Epithelial cell of esophagus (primary cell): Measurements from ENCODE around the gene RET.

ENCODE experiments used
- DNase-seq: peaks from one replicate; pipeline ENCODE4 v3.0.0; 2010; ENCODE audit warnings: low read depth
- H3K4me3 ChIP-seq: 2 replicates; pipeline ENCODE4 v1.5.1; 2011; ENCODE audit warnings: mild to moderate bottlenecking, low read length, control low read depth
- TF ChIP-seq, protein P1 (sequence below): IDR thresholded peaks from 2 replicates; pipeline ENCODE4 v1.5.1; 2011; ENCODE audit warnings: low read depth, mild to moderate bottlenecking, low read length, control low read depth, inconsistent platforms; ENCODE audit not compliant: insufficient read depth; ENCODE audit errors: missing control alignments

The RET gene

DNA sequence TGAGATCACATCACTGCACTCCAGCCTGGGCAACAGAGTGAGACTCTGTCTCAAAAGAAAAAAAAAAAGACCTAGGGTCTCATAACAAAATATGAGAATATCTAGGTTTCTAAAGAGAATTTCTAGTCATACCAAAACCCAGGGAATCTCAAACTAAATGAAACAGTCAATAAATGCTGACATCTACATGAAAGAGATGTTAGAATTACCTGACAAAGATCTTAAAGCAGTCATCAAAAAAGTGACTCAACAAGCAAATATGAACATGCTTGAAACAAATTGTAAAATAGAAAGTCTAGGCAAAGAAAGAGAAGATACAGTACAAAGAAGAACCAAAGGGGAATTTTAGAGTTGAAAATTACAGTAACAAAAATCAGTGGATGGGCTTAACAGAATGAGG is 26.9 kb upstream of the RET start:
- TF ChIP-seq, protein P1, sequence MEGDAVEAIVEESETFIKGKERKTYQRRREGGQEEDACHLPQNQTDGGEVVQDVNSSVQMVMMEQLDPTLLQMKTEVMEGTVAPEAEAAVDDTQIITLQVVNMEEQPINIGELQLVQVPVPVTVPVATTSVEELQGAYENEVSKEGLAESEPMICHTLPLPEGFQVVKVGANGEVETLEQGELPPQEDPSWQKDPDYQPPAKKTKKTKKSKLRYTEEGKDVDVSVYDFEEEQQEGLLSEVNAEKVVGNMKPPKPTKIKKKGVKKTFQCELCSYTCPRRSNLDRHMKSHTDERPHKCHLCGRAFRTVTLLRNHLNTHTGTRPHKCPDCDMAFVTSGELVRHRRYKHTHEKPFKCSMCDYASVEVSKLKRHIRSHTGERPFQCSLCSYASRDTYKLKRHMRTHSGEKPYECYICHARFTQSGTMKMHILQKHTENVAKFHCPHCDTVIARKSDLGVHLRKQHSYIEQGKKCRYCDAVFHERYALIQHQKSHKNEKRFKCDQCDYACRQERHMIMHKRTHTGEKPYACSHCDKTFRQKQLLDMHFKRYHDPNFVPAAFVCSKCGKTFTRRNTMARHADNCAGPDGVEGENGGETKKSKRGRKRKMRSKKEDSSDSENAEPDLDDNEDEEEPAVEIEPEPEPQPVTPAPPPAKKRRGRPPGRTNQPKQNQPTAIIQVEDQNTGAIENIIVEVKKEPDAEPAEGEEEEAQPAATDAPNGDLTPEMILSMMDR: no peak

DNA sequence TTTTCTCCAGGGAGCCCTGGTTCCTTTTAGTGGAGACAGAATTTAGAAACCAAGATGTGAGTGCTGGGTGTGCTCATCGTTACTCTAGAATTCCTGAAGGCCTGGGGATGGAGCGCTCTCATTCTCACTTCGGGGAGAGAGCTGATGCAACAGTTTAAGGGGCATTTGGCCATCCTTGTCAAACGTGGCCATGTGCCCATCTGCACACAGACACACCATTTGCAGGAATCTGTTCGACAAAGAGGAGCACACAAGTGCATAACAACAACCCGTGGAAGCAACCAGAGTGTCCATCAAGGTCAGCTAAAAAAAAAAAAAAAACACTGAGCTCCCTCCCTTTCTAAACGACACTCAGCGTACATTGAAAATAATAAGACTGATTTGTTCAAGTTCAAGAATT is 23.0 kb upstream of the RET start:
- DNase-seq: no peak
- TF ChIP-seq, protein P1: no peak
- H3K4me3 ChIP-seq: no peak overlapping the region

More for the DNA sequence above, 26.9 kb upstream of the RET start:
- no peak for DNase-seq
- no peak overlapping the region for H3K4me3 ChIP-seq

DNA sequence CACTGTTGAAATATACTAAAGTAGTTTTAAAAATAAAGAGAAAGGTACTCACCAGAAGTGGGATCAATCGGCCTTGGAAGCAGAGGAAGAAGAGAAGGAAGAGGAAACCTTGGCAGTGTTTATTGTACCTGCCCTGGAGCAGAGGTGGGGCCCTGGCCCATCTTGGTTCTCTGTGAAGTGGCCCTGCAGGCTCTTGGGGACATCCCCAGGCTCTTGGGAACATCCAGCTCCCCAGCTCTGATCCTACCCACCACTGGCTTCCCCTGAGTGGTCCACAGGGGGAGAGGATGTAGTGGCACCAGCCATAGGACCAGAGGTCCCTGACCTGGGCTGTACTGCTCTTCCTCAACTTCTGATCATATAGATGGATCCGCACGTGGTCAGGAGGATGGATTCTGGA is 22.3 kb upstream of the RET start:
- DNase-seq: no peak
- H3K4me3 ChIP-seq: no peak overlapping the region
- TF ChIP-seq, protein P1: no peak

DNA sequence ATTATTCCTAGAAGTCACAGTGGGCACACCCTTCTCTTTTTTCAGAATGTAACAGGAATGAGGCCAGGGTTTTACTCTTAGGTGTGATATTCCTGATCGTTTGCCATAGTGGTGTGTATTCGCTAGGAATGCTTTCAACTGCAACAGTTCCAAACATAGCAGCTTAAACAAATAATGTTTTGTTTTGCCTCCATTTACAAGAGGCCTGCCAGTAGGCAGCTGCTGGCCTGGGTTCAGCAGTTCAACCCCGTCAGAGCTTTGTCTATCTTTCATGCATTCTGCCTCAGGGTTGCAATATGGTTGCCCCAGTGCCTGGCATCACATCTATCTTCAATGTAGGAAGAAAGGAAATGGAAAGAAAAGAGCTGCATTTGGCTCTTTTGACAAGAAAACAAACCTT is 21.7 kb upstream of the RET start:
- no peak overlapping the region for H3K4me3 ChIP-seq
- TF ChIP-seq, protein P1: no peak
- no peak for DNase-seq

DNA sequence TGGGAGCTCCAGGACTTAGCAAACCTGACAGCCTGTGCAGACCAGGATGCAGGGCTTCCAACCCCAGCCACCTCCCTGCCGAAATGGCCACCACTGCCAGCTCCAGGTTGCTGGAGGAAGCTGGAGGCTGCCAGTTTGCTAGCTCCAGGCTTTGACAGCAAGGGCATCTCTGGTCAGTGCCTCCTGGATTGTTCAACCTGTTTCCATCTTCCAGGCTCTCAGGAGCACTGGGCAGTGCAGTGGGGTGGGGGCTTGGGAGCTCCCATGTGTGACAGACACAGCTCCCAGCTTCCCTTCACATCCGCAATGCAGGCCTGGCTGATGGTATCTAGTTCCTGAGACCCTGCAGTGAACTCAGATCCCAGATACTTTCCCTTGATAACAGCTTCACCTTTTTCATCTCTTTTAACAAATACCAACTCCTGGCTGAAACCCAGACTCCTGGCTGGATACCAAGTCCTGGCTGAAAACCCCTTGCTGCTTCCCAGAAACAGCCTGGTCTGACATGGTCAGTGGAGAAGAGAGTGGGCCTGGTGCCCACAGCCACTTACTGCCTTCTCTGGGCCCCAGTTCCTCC is 20.8 kb upstream of the RET start:
- no peak overlapping the region for H3K4me3 ChIP-seq
- TF ChIP-seq, protein P1: no peak

DNA sequence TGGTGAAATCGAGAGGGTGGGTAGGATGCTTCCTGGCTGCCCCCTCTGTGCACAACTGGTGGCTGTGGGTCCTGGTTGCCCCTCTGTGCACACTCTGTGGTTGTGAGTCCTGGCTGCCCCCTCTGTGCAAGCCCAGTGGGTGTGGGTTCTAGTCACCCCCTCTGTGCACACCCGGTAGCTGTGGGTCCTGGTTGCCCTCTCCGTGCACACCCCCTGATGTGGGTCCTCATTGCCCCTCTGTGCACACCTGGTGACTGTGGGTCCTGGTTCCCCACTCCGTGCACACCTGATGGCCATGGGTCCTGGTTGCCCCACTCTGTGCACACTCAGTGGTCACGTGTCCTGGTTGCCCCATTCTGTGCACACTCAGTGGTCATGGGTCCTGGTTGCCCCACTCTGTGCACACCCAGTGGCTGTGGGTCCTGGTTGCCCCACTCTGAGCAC is 20.3 kb upstream of the RET start:
- no peak for DNase-seq
- TF ChIP-seq, protein P1: no peak

More for the DNA sequence above, 20.8 kb upstream of the RET start:
- DNase-seq: no peak

DNA sequence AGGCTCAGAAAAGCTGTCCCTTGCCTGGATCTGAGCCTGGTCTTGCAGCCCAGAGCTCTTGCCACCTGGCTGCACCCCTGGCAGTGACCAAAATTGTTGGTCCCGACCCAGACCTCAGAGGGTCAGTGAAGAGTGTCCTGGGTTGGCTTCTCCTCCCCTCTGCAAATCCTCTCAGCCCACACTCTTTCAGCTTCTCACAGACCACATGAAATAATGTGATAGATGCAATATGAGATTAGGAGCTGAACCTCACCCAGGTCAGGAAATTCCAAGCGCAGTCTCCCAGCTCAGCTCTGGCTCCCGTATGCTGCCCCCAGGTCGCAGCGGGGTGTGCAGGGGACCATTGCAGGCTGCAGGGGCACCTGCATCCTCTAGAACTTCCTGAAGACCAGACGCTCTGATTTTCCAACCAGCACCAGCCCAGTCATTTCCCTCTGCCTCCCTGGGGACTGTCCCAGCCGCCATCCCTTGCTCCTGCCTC is 19.6 kb upstream of the RET start:
- DNase-seq: no peak
- TF ChIP-seq, protein P1: no peak
- H3K4me3 ChIP-seq: no peak overlapping the region

More for the DNA sequence above, 20.3 kb upstream of the RET start:
- no peak overlapping the region for H3K4me3 ChIP-seq
